Stimulated activated CD4-positive, alpha-beta T cell treated with anti-CD3 and anti-CD28 coated beads, Interleukin-4, amount 100 ng/mL, for 1 hour (primary cell): ENCODE results near the gene ANKRD33.

Experiments used
- DNase-seq: peaks from one replicate; pipeline ENCODE4 v3.0.0-alpha.2; 2020

The ANKRD33 gene

DNA sequence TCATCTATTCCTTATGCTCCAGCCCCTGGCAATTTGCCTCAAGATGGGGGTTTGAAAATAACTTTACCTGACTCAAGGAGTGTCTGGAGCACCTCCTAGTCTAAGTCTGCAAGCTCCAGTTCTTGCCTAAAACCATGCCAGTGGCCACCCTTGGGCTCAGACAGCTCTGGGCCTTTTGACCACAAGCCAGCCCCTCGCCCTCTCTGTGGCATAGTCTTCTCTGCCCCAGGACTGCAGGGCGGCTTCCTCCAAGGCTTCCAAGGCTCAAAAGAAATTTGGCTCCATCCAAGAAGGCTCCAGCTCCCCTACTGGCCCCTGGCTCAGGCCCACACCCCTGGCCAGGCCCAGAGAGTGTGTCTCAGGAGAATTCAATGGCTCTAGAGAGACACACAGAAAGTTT is 34.2 kb downstream of the ANKRD33 start:
- DNase-seq: no peak

DNA sequence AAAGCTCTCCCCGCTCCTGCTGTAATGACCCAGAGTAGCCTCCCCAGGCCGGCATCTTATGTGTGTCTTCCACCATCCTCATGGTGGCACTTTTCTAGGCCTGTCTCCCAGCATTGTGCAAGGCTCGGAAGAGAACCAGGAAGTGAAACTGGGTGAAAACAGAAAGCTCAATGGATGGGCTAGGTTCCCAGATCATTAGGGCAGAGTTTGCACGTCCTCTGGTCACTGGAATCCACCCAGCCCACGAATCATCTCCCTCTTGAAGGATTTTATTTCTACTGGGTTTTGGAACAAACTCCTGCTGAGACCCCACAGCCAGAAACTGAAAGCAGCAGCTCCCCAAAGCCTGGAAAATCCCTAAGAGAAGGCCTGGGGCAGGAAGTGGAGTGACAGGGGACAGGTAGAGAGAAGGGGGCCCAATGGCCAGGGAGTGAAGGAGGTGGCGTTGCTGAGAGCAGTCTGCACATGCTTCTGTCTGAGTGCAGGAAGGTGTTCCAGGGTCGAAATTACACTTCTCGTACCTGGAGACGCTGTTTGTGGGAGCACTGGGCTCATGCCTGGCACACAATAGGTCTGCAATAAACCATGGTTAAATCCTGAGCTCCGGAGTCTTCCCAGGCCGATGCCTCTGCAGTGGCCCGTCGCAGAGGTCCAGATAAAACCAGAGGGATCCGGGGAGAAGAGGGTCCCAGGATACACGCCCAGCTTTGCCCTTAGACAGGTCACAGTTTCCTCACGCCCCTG is 35.0 kb downstream of the ANKRD33 start:
- DNase-seq: no peak

DNA sequence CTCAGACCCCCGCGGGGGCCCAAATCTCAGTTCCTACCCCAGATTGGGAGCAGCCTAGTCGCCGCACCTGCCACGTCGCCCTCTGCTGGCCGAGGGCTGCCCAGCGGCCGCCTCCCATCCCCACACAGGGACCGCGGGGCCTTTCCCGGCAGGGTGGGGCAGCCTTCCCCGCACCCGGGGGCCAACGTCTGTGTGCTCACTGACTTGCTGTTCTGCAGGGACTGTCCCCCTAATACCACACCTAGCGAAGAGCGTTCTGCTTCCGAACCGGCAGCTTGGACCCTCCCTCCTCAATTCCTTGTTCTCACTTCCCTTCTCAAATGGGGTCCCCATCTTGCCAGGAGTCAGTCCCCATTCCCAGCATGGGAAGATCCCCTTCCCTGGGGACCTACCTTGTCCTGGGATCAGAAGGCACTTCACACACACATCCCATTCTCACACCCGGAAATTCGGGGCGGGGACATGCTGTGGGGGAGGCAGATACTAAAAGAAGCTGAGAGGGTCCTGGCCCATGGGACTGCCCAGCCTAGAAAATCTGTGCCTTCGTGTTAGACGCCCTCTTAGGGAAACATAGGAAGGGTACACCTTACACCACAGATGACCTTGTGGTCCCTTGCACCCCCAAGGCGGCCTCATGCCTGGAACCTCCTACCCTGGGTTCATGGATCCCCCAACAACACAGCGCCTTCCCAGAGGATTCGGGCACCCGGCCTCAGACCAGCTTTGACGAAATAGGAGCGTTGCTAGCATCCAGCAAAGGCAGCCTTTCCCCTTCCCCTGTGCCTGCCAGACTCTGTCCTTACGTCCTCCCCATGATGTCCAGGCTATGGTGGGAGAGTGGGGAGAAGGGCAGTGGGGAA is 35.8 kb downstream of the ANKRD33 start:
- DNase-seq: peak; percentile 67

DNA sequence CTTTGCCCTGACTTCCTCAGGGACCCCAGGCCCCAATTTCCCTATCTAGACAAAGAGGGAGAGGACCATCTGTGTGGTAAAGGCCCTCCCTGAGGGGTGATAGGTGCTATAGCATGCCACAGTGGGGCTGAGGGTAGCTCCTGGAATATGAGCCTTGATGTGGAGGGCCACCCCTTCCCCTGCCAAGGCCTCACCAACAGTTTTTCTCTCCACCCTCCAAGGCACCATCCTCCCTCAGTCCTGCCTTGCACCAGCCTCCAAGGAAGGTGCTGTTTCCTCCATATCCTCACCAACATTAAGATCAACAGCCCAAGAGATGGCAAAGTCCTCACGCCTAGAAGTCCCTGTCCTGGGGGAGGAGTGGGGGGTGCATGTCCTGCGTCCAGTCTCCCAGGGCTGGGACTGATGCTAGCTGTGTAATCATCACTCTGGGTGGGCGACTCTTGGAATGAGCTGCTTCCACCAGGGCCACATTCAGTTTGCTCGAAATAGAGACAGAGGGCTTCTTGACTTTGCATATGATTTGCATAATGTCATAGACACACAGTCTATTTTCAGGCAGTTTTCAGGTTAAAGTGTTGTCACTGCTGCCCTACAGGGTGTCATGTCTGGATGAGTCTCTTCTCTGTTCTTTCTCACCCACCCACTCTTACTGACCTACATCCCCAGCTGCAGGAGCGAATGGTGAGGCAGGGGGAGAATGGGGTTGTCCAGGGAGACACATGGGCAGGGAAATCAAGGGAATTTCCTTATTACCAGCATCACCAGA is 36.8 kb downstream of the ANKRD33 start:
- no peak for DNase-seq

DNA sequence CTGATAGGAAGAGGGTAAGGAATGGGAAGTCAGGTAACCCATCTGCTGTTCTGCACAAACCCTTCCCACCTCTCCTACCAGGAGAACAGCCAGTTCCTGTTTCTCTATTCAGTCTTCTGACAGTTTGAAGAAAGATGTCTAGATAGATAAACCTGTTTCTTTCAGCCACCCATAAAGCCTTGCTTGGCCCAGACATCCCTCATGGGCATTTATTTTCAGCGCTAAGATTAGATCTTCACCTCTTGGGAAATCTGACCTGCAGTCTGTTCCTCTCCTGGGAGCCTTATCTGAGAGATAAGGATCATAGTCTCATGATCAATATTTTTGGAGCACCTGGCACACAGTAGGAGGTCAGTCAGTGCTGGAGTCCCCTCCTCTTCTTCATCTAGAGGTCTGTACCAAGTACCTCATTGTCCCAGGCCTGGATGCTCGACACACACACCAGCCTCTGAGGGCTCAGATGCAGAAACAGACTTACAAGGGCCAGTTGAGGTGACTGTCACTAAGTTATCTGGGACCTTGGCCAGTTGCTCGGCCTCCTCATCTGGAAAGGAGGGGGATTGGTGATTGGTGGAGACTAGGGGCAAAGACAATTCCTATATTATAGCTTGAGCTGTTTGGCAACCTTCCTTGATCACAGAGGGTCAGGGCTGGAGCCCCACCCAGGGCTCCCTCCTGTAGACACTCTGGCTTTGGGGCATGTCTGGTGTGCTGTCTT is 37.6 kb downstream of the ANKRD33 start:
- no peak for DNase-seq

DNA sequence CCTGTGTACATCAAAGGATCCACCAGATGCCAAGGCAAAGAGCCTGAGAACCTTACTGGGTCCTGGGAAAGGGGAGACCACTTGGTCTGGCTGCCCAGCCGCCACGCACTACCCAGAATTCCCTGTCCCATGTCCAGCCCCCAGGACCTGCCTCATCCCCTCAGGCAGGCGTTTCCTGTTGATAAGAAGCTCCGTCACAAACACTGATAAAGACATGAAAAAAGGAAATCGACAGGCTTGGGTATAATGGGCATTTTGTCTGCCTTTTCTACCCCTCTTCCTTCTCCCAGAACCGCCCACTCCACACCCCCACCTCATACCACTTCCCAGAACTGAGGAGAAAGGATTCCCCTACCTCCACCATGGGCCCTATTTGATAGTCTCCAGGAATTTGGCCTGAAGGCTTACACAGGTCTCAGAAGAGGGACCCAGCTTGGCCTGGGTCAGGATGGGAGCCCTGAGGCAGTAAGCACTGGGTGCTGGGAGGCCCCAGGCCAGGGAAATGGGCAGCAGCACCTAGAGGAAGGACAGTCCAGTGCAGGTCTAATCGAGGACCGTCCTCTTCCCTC is 38.2 kb downstream of the ANKRD33 start:
- DNase-seq: no peak

DNA sequence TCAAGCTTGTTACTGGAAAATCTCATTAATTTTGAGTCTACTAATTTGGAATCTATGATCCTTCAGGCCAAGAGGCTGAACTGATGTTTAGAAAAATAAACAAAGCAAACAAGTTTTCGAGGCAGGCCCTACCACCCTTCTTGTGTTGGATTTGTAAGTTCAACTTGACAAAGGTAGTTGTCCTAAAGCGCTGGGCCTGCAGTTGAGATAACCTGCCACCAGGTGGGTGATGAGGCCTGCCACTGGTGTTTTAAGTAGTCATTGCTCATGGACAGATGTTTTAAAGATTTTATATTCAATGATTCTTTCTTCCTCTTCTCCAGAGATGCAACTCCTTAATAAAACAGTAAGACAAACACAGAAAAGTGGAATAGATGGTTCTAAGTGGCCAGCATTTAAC is 38.8 kb downstream of the ANKRD33 start:
- peak; percentile 59 for DNase-seq

DNA sequence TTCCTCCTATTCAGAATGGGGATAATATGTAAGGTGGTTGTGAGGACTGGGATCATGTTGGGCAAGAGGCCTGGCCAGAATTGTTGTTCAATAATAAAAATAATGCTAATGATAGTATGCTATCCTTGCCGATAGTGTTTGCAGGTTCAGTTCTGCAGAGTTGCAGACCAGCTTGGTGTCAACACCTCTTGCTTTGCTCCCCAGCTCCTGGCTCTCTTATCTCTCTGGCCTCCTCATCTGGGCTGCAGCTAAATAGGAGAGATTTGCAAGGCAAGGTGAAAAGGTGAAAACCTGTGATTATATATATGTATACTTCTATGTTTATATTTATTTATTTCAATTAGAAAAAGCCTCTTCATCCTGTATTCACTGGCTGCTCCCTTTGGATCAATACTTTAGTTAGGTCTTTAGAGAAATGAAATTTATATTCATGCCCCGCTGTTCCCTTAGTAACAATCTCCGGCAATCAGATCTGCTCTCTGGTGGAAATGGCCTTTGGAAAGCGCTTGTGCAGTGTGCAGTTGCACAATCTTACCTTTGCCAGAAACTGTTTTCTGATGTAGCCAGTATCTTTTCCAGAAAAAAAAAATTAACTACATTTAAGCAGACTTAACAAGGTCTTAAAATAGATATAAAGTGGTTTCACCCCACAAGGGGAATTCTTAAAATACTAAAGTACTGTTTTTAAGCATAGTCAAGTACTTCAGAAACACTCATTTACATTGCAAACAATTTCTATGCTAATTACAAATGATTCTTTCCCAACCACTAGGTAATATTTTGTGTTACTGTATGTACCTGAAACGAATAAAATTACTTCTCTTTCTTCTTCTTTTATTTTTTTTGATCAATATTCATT is 44.5 kb downstream of the ANKRD33 start:
- no peak for DNase-seq

DNA sequence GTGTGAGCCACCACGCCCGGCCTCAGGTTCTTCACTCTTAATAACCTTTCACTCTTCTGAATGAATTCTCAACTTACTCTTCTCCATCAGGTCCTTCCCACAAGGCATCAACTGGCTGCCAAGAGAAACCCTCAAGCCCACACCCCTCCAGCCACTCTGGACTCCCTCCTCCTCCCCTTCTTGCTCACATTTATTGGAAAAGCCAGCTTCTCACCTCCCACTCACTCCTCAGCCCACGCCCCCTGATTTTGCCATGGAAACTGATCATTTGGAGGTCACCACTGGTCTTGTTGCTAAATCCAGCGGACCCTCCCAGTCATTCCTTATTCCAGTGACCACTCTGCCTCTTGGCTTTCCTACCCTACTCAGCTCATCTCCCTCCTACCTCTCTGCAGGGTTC is 46.2 kb downstream of the ANKRD33 start:
- no peak for DNase-seq

DNA sequence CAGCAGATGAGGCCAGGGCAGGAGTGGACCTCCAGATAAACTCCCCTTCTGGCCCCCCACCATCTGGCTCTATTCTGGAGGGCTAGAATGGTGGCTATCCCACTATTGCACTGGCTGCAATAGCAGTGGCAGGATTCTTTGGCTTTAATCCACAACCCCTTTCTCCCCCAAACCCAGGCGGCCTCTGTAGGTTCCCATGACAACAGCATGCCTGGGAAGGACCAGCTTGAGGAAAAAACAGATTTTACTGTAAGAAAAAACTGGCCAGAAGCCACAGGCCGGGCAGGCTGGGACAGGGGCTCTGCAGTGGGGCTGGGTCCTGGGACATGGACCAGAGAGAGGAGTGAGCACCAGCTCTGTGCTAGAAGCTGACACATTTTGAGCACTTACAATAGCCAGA is 50.0 kb downstream of the ANKRD33 start:
- no peak for DNase-seq

DNA sequence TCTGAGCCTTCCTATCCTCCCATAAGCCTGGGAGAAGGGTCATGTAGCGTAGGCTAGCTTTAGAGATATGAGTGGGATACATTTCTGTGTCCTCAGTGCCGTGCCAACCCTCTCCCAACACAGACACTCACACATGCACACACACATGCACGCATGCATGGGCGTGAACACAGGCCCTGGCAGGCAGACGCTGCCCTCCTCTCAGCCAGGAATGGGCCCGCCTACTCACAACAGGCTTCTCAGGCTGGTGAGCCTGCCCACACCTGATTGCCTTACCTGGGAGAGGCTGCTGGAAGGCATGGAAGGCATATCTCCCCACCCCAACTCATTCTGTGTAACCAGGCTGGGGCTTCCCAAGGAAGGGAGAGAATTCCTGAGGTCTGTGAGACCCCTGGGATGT is 50.8 kb downstream of the ANKRD33 start:
- DNase-seq: no peak

DNA sequence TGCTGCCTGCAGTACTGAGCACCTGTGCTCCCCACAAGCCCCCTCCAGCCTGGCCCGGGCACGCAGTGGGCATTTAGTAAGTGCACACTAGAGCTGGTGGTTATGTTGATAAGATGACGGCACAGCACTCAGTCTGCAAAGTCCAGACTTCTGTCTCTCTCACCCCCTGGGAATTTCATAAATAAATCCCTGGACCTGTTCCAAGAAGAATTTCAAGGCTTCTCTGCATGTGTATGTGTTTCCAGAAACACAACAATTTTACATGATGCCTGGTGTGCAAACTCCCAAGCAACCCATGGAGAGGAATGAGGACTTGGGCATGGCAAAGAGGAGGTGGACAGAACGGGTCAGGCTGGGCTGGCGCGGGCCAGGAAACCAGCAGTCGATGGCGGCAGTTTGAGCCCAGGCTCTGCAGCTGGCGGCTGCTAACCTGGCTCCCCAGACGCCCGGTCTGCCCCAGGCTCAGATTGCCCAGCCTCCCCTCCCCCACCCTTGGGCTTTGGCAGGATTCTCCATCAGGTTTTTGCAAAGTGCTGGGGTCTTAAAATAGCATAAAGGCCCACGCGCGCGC is 53.2 kb downstream of the ANKRD33 start:
- DNase-seq: no peak
